Neural progenitor cell (in vitro differentiated cells): ENCODE measurements around the gene APIP.

ENCODE experiments used
- EZH2 ChIP-seq: fragments of 200-600 bp; sonication (generic); IDR thresholded peaks from 2 replicates; pipeline ENCODE4 v1.6.1; 2017; ENCODE audit warnings: antibody characterized with exemption, mild to moderate bottlenecking, moderate library complexity
- EZH2phosphoT487 ChIP-seq: fragments of 200-600 bp; sonication (generic); IDR thresholded peaks from 2 replicates; pipeline ENCODE4 v1.6.1; 2017; ENCODE audit warnings: antibody characterized with exemption
- TF ChIP-seq, protein P1 (sequence below): fragments of 200-600 bp; sonication (generic); IDR thresholded peaks from 2 replicates; pipeline ENCODE4 v1.5.1; 2017; ENCODE audit warnings: antibody characterized with exemption, mild to moderate bottlenecking

DNA sequence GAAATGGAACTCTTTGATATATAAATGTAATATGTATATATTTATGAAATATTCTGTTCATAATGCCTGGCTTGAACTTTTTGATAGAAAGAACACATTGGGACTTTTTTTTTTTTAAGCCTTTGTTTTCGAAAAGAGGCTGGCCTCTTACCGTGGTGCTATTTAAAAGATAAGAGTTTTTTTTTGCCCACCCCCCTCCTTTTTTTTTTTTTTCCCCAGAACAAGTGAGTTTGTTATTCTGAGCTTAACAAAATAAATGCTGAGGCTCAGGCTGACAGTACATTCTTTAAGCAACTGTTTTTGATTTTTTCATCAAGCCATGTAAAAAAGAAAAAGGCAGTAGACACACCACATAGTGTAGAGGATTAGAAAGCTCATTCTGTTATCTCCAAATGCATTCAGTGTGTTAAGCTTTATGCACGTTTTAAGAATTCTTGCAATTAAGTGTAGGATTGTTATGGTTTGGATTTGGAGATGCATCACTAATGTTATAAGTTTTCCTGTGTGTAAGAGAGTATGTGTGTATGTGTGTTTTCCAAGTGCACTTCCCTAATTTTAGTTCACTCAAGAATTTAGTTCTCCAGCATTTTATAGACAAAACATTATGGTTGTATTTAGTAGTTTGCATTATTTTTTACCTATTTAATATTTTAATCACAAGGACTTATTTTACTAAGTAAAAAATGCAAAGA, 12.2 kb upstream of the APIP start:
- TF ChIP-seq, protein P1, sequence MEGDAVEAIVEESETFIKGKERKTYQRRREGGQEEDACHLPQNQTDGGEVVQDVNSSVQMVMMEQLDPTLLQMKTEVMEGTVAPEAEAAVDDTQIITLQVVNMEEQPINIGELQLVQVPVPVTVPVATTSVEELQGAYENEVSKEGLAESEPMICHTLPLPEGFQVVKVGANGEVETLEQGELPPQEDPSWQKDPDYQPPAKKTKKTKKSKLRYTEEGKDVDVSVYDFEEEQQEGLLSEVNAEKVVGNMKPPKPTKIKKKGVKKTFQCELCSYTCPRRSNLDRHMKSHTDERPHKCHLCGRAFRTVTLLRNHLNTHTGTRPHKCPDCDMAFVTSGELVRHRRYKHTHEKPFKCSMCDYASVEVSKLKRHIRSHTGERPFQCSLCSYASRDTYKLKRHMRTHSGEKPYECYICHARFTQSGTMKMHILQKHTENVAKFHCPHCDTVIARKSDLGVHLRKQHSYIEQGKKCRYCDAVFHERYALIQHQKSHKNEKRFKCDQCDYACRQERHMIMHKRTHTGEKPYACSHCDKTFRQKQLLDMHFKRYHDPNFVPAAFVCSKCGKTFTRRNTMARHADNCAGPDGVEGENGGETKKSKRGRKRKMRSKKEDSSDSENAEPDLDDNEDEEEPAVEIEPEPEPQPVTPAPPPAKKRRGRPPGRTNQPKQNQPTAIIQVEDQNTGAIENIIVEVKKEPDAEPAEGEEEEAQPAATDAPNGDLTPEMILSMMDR = no peak
- no peak for TF ChIP-seq EZH2phosphoT487
- no peak for TF ChIP-seq EZH2
